Skeletal muscle satellite cell (primary cell): Measurements from ENCODE around the gene FAM3B.

Experiments used
- H3K27me3 ChIP-seq: 2 replicates; pipeline ENCODE4 v1.7.0; 2013; ENCODE audit warnings: low read length; ENCODE audit not compliant: control insufficient read depth, insufficient read depth
- H3K36me3 ChIP-seq: 2 replicates; pipeline ENCODE4 v1.7.0; 2013; ENCODE audit warnings: mild to moderate bottlenecking, control low read depth, low read length; ENCODE audit not compliant: insufficient read depth
- H3K4me1 ChIP-seq: 2 replicates; pipeline ENCODE4 v1.7.0; 2013; ENCODE audit warnings: low read length; ENCODE audit not compliant: control insufficient read depth, insufficient read depth
- H3K4me2 ChIP-seq: 2 replicates; pipeline ENCODE4 v1.7.0; 2013; ENCODE audit warnings: mild to moderate bottlenecking, low read length
- H3K4me3 ChIP-seq: 2 replicates; pipeline ENCODE4 v1.7.0; 2013; ENCODE audit warnings: low read length
- H3K9ac ChIP-seq: 2 replicates; pipeline ENCODE4 v1.7.0; 2013; ENCODE audit warnings: mild to moderate bottlenecking, low read depth, low read length, moderate library complexity
- H3K9me3 ChIP-seq: replicated peaks from 2 replicates; pipeline ENCODE4 v1.7.0; 2013; ENCODE audit warnings: mild to moderate bottlenecking, control low read depth, low read length

The FAM3B gene

DNA sequence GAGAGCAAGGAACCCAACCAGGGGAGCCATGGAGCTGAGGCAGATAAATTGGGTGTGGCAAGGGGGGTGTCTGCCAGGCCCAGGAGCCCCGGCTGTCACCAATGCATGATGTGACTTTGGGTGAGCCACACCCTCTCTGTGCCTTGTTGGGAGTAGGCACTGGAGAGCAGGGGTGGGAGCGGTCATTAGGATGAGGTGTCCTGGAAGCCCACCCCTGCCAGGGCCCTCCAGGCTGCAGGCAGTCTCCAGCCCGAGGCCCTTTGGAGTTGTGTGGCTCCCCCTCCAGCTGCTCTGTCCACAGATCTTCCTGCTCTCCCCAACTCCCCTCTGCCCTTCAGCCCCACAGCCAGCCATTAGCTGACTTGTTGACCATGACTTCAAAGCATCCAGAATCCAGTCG, 56.7 kb downstream of the FAM3B start:
- no peak overlapping the region for H3K9ac ChIP-seq

GRCh38 chr21:41373763-41374162, 57.2 kb downstream of the FAM3B start:
- Histone ChIP-seq H3K4me3 (no peak overlapping the region), H3K9ac (no peak overlapping the region), H3K4me1 (no peaks in the 10 kb centered on the region), H3K36me3 (no peaks in the 10 kb centered on the region), H3K9me3 (no peaks in the 10 kb centered on the region), H3K27me3 (peaks cover 10% of the 10 kb centered on the region), H3K4me2 (no peak overlapping the region)

More for the DNA sequence above, 56.7 kb downstream of the FAM3B start:
- H3K4me3 ChIP-seq, result no peak overlapping the region
- H3K4me1 ChIP-seq, result no peaks in the 10 kb centered on the region
- H3K4me2 ChIP-seq, result no peak overlapping the region
- H3K9me3 ChIP-seq, result no peaks in the 10 kb centered on the region
- peaks cover 15% of the 10 kb centered on the region for H3K27me3 ChIP-seq
- H3K36me3 ChIP-seq, result no peaks in the 10 kb centered on the region

- Histone ChIP-seq H3K9me3 (no peaks in the 10 kb centered on the region), H3K4me1 (no peaks in the 10 kb centered on the region), H3K4me3 (no peak overlapping the region), H3K27me3 (peaks cover 7% of the 10 kb centered on the region), H3K4me2 (no peak overlapping the region), H3K36me3 (no peaks in the 10 kb centered on the region), H3K9ac (no peak overlapping the region)
Observed at GRCh38 chr21:41374177-41374712, 57.6 kb downstream of the FAM3B start.

DNA sequence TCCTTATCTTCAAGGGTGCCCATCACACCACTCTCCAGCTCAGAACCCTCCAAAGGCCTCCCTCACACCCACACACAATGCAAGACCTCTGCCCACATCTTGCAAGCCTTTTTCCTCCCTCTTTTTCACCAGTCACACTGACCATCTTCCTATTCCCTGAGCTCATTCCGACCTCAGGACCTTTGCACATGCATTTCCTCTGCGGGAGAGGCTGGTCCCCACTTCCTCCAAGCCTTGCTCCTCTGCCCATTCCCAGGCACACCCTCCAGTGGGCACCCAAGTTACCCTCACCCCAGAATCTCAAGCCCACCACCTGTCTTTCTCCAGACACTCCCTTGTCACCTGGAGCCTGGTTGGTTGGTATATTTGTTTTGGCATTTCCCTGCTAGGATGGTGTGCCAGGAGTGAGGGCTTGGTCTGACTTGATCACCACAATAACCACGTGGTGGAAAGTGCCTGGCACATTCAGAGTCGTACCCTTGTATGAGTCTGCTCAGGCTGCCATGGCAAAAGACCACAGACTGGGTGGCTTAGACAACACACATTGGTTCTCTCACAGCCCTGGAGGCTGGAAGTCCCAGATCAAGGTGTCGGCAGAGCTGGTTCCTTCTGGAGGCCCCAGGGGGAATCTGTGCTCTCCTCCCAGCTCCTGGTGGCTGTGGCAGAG, 58.4 kb downstream of the FAM3B start:
- Histone ChIP-seq H3K36me3 (no peaks in the 10 kb centered on the region), H3K9me3 (no peaks in the 10 kb centered on the region), H3K4me1 (no peaks in the 10 kb centered on the region), H3K4me2 (no peak overlapping the region), H3K4me3 (no peak overlapping the region), H3K27me3 (peaks cover 4% of the 10 kb centered on the region), H3K9ac (no peak overlapping the region)

GRCh38 chr21:41375875-41376274, 59.3 kb downstream of the FAM3B start:
- no peaks in the 10 kb centered on the region for H3K4me1 ChIP-seq
- H3K4me2 ChIP-seq, result no peak overlapping the region
- H3K27me3 ChIP-seq, result no peaks in the 10 kb centered on the region
- H3K4me3 ChIP-seq, result no peak overlapping the region
- no peak overlapping the region for H3K9ac ChIP-seq
- H3K36me3 ChIP-seq, result no peaks in the 10 kb centered on the region
- no peaks in the 10 kb centered on the region for H3K9me3 ChIP-seq

- H3K36me3 ChIP-seq, result no peaks in the 10 kb centered on the region
- H3K4me1 ChIP-seq, result no peaks in the 10 kb centered on the region
- H3K9me3 ChIP-seq, result no peaks in the 10 kb centered on the region
- no peak overlapping the region for H3K4me3 ChIP-seq
- no peak overlapping the region for H3K4me2 ChIP-seq
- no peaks in the 10 kb centered on the region for H3K27me3 ChIP-seq
- H3K9ac ChIP-seq, result no peak overlapping the region
Observed at GRCh38 chr21:41377715-41378114, 61.1 kb downstream of the FAM3B start.

- Histone ChIP-seq H3K4me3 (no peak overlapping the region), H3K4me2 (no peak overlapping the region), H3K27me3 (no peaks in the 10 kb centered on the region), H3K9me3 (no peaks in the 10 kb centered on the region), H3K4me1 (no peaks in the 10 kb centered on the region), H3K9ac (no peak overlapping the region), H3K36me3 (no peaks in the 10 kb centered on the region)
Observed at GRCh38 chr21:41378849-41379248, 62.2 kb downstream of the FAM3B start.

- Histone ChIP-seq H3K27me3 (no peaks in the 10 kb centered on the region), H3K4me2 (no peak overlapping the region), H3K36me3 (no peaks in the 10 kb centered on the region), H3K9me3 (no peaks in the 10 kb centered on the region), H3K4me3 (no peak overlapping the region), H3K9ac (no peak overlapping the region), H3K4me1 (no peaks in the 10 kb centered on the region)
Observed at GRCh38 chr21:41379901-41380300, 63.3 kb downstream of the FAM3B start.

- Histone ChIP-seq H3K27me3 (no peaks in the 10 kb centered on the region), H3K4me1 (no peaks in the 10 kb centered on the region), H3K36me3 (no peaks in the 10 kb centered on the region), H3K9me3 (no peaks in the 10 kb centered on the region), H3K9ac (no peak overlapping the region), H3K4me3 (no peak overlapping the region), H3K4me2 (no peak overlapping the region)
Observed at GRCh38 chr21:41381731-41382130, 65.1 kb downstream of the FAM3B start.

GRCh38 chr21:41387042-41387819, 70.6 kb downstream of the FAM3B start:
- no peak overlapping the region for H3K4me3 ChIP-seq
- H3K9me3 ChIP-seq, result no peaks in the 10 kb centered on the region
- H3K9ac ChIP-seq, result no peak overlapping the region
- H3K36me3 ChIP-seq, result no peaks in the 10 kb centered on the region
- no peaks in the 10 kb centered on the region for H3K27me3 ChIP-seq
- no peak overlapping the region for H3K4me2 ChIP-seq
- no peaks in the 10 kb centered on the region for H3K4me1 ChIP-seq

DNA sequence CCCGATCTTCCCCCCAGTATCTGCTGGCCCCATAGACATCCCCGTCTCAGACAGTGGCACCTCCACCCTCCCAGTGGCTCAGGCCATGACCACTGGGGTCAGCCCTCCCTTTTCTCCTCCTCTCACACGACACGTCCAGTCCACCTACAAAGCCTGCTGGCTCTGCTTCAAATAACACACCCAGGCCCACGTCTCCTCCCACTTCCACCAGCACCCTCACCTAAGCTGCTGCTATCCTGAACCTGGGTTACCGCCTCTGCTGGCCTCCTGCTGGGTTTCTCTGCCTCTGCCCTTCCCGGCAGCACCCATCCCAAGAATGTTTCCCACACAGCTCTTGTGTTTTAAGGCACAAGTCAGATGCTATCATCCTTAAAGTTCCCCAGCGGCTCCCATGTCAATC, 71.2 kb downstream of the FAM3B start:
- Histone ChIP-seq H3K36me3 (no peaks in the 10 kb centered on the region), H3K4me1 (no peaks in the 10 kb centered on the region), H3K9me3 (no peaks in the 10 kb centered on the region), H3K27me3 (no peaks in the 10 kb centered on the region), H3K4me2 (no peak overlapping the region), H3K9ac (no peak overlapping the region), H3K4me3 (no peak overlapping the region)

DNA sequence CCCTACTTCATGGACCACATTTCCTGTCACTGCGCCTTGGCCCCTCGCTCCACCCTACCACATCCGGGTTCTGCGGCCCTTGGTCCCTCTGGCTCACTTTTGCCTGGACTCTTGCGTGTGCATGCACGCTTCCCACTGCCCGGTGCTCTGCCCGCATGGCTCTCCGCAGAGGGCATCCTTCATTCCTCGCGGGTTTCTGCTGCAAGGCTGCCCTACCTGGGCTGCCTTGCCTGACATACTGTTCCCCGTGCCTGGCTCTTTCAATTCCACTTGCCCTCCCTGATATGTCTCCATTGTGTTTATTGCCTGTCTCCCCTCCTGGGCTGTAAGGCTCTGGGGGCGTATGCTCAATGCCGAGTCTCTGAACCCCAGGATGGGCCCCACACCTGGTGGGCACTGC, 71.7 kb downstream of the FAM3B start:
- no peak overlapping the region for H3K4me3 ChIP-seq
- no peaks in the 10 kb centered on the region for H3K27me3 ChIP-seq
- no peak overlapping the region for H3K4me2 ChIP-seq
- H3K4me1 ChIP-seq, result no peaks in the 10 kb centered on the region
- H3K9me3 ChIP-seq, result no peaks in the 10 kb centered on the region
- H3K36me3 ChIP-seq, result no peaks in the 10 kb centered on the region
- no peak overlapping the region for H3K9ac ChIP-seq
